Measurements from ENCODE around the gene LYZL4. TPM values are rescaled to one million over a fixed set of nuclear protein-coding genes. Genes with fewer than 3 reads are reported as not detected.

The LYZL4 gene
- total and polyA plus RNA-seq, 7 donors, result not detected

DNA sequence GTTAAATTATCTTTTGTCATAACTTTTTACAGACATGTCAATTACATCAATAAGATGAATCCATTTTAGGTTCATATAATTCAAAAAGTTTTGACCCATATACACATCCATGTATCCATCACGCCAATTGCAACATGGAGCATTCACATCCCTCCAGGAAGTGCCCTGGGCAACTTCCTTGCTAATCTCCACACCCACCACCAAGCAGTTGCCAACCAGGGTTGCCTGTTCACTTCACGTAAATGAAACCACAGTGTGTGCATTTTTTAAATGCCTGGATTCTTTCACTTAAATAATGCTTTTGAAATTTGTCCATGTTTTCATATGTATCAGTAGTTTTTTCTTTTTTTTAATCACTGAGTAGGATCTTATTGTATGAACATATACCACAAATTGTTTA lies 40.7 kb upstream of the LYZL4 start:
- no peak overlapping the region for H3K4me3 ChIP-seq
- peak overlapping the region in 3 of 4 donors; percentile 44 to 69 (median 64) for H3K27ac ChIP-seq
- H3K27me3 ChIP-seq, result no peaks in the 10 kb centered on the region
- H3K36me3 ChIP-seq, result no peaks in the 10 kb centered on the region
- no peak for DNase-seq
- WGBS, 2 donors, result 81 to 88% methylated on average over 2 of the region's 2 CpGs
- peaks cover 0 to 12% (median 9%) of the 10 kb centered on the region in 4 donors for H3K4me1 ChIP-seq
- intact Hi-C loops (cut with DNase I), result no loop called here
- TF ChIP-seq EP300 (IDR thresholded peaks at IDR 0.05), result no peak
- TF ChIP-seq CTCF (IDR thresholded peaks at IDR 0.05), result no peak
- TF ChIP-seq POLR2AphosphoS5 (IDR thresholded peaks at IDR 0.05), result no peak
- TF ChIP-seq POLR2A (IDR thresholded peaks at IDR 0.05), result no peak
- peaks cover 0 to 2% (median 0%) of the 10 kb centered on the region in 4 donors for H3K9me3 ChIP-seq

- peaks cover 0 to 2% (median 0%) of the 10 kb centered on the region in 4 donors for H3K9me3 ChIP-seq
- H3K4me1 ChIP-seq, result peaks cover 0 to 12% (median 9%) of the 10 kb centered on the region in 4 donors
- no peak for DNase-seq
- WGBS, 2 donors, result 90 to 92% methylated on average over 1 of the region's 1 CpG
- TF ChIP-seq POLR2A (IDR thresholded peaks at IDR 0.05), result no peak
- TF ChIP-seq POLR2AphosphoS5 (IDR thresholded peaks at IDR 0.05), result no peak
- no peak for TF ChIP-seq EP300 (IDR thresholded peaks at IDR 0.05)
- no peak for TF ChIP-seq CTCF (IDR thresholded peaks at IDR 0.05)
- intact Hi-C loops (cut with DNase I), result no loop called here
- no peak overlapping the region for H3K4me3 ChIP-seq
- no peak overlapping the region for H3K27ac ChIP-seq
- no peaks in the 10 kb centered on the region for H3K36me3 ChIP-seq
- no peaks in the 10 kb centered on the region for H3K27me3 ChIP-seq
These were observed 40.2 kb upstream of the LYZL4 start for GRCh38 chr3:42450567-42450966.

- no peaks in the 10 kb centered on the region for H3K27me3 ChIP-seq
- WGBS, 2 donors, result 78 to 82% methylated on average over 1 of the region's 1 CpG
- TF ChIP-seq EP300 (IDR thresholded peaks at IDR 0.05) (no peak), CTCF (IDR thresholded peaks at IDR 0.05) (no peak), POLR2A (IDR thresholded peaks at IDR 0.05) (no peak), POLR2AphosphoS5 (IDR thresholded peaks at IDR 0.05) (no peak)
- peaks cover 0 to 12% (median 9%) of the 10 kb centered on the region in 4 donors for H3K4me1 ChIP-seq
- no peaks in the 10 kb centered on the region for H3K36me3 ChIP-seq
- H3K27ac ChIP-seq, result no peak overlapping the region
- no peak overlapping the region for H3K4me3 ChIP-seq
- DNase-seq, result no peak
- intact Hi-C loops (cut with DNase I), result loop anchor here (10.0 kb wide), 1 partner anchor 553 kb away; no protein-coding TSS in a partner anchor
- no peaks in the 10 kb centered on the region for H3K9me3 ChIP-seq
These were observed 37.1 kb upstream of the LYZL4 start for GRCh38 chr3:42447481-42447880.

DNA sequence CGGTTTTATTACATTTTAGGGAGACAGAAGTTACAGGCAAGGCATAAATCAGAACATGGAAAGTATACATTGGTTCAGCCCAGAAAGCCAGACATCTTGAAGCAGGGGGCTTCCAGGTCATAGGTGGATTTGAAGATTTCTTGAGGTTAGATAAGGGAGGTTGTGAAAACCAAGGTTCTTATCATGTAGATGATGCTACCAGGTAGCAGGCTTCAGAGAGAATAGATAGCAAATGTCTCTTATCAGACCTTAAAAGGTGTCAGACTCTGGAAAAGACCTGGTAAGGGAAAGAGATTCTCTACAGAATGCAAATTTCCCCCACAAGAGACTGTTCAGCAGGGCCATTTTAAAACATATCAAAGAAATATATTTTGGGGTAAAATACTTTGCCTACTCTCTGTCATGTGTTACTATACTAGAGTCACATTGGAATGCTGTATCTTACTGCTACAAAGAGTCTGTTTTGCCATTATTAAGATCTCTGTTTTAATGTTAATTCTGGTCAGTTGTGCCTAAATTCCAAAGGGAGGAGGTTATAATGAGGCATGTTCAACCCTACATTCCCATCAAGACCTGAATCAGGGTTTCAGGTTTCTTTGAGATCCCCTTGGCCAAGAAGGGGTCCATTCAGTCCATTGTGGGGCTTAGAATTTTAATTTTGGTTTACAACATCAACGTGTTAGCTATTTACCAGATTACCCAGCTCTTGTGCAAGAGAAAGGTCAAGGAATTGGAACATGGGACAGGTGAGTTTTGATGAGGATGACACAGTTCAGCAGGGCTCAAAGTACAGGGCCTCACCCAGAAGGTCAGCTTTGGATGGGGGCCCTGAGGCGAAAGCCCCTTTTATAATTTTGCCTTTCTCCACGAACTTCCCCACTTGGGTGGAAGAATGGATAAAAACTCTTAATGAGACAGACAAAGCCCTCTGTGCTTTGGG lies 36.0 kb upstream of the LYZL4 start:
- TF ChIP-seq POLR2A (IDR thresholded peaks at IDR 0.05) (no peak), POLR2AphosphoS5 (IDR thresholded peaks at IDR 0.05) (no peak), CTCF (IDR thresholded peaks at IDR 0.05) (no peak), EP300 (IDR thresholded peaks at IDR 0.05) (no peak)
- no peaks in the 10 kb centered on the region for H3K36me3 ChIP-seq
- DNase-seq, result no peak
- 65 to 71% methylated on average over 4 of the region's 4 CpGs for WGBS, 2 donors
- no peak overlapping the region for H3K27ac ChIP-seq
- peaks cover 0 to 3% (median 1%) of the 10 kb centered on the region in 4 donors for H3K4me1 ChIP-seq
- no peaks in the 10 kb centered on the region for H3K9me3 ChIP-seq
- H3K4me3 ChIP-seq, result no peak overlapping the region
- no peaks in the 10 kb centered on the region for H3K27me3 ChIP-seq
- intact Hi-C loops (cut with DNase I), result loop anchor here (10.0 kb wide), 1 partner anchor 552 kb away; no protein-coding TSS in a partner anchor
